ENCODE results near the gene RAD51C. TPM values are rescaled to one million over a fixed set of nuclear protein-coding genes. Genes with fewer than 3 reads are reported as not detected.
A peak's percentile ranks its signal among the peaks of the same experiment; 100 is the strongest.

The RAD51C gene
- total and polyA plus RNA-seq, 9 of the 15 experiments (the other 6 are each of a cell fraction or from before 2014, with no cell fraction given): 93.9 to 341 (median 135) TPM

GRCh38 chr17:58679263-58680037 is 13.0 kb upstream of the RAD51C start (continued):
- TF ChIP-seq GABPA (tag; conservative IDR thresholded peaks at IDR 0.05; ENCODE audit: low read depth): peak; percentile 41
- peak; percentile 87 for TF ChIP-seq BCOR (IDR thresholded peaks at IDR 0.05)
- TF ChIP-seq ILF3 (IDR thresholded peaks at IDR 0.05; ENCODE audit: borderline replicate concordance): peak; percentile 100
- TF ChIP-seq FOXJ3 (CRISPR knock-in tag; IDR thresholded peaks at IDR 0.05): peak; percentile 64; the same call in 1 of the 2 replicates
- peak; percentile 96 for TF ChIP-seq HIVEP1 (CRISPR knock-in tag; IDR thresholded peaks at IDR 0.05)
- TF ChIP-seq HNRNPL (IDR thresholded peaks at IDR 0.05; ENCODE audit: low read depth, low read length): peak; percentile 99
- TF ChIP-seq ZNF444 (CRISPR knock-in tag; IDR thresholded peaks at IDR 0.05): peak; percentile 100
- TF ChIP-seq OTX1 (CRISPR knock-in tag; IDR thresholded peaks at IDR 0.05): peak; percentile 100
- no peak for TF ChIP-seq MCM3 (IDR thresholded peaks at IDR 0.05)
- no peak for TF ChIP-seq USF2 (CRISPR knock-in tag; IDR thresholded peaks at IDR 0.05)
- peak; percentile 22; the same call in 1 of the 2 replicates for TF ChIP-seq STAT6 (CRISPR knock-in tag; IDR thresholded peaks at IDR 0.05)
- no peak; the same call in 1 of the 2 replicates for TF ChIP-seq KLF13 (tag; IDR thresholded peaks at IDR 0.05; ENCODE audit: borderline replicate concordance, low read depth)
- TF ChIP-seq XRCC5 (IDR thresholded peaks at IDR 0.05; ENCODE audit: low read depth, low read length): no peak
- peak; percentile 91 for TF ChIP-seq ARID2 (IDR thresholded peaks at IDR 0.05)
- TF ChIP-seq MYC (IDR thresholded peaks at IDR 0.05; ENCODE audit: low read depth, low read length): peak; percentile 30; the same call in 1 of the 2 replicates
- TF ChIP-seq MYC (CRISPR knock-in tag; IDR thresholded peaks at IDR 0.05; ENCODE audit: borderline replicate concordance, low read depth): peak; percentile 88; the same call in 1 of the 2 replicates
- TF ChIP-seq ZNF778 (CRISPR knock-in tag; IDR thresholded peaks at IDR 0.05): peak; percentile 96
- TF ChIP-seq AFF1 (IDR thresholded peaks at IDR 0.05; ENCODE audit: low read depth in 1 of 2, partially characterized antibody in 2 of 2): peak; percentile 82 to 94
- peak; percentile 100 for TF ChIP-seq ZNF655 (CRISPR knock-in tag; IDR thresholded peaks at IDR 0.05)
- TF ChIP-seq ZBTB17 (CRISPR knock-in tag; IDR thresholded peaks at IDR 0.05): peak; percentile 98

Data from K562 (cell line).